Thoracic aorta (tissue), 2 donors: ENCODE data around the gene KIF16B. TPM values are rescaled to one million over a fixed set of nuclear protein-coding genes. Genes with fewer than 3 reads are reported as not detected.

ENCODE experiments used
- ATAC-seq: fragments of 150-250 bp; one replicate; pipeline ENCODE4 v1.8.0; 2017; ENCODE audit warnings: low read depth; ENCODE audit not compliant: insufficient number of reproducible peaks, low FRiP score
- DNase-seq: peaks from one replicate; pipeline ENCODE4 v3.0.0-alpha.2; 2020; ENCODE audit warnings: low spot score
- H3K27ac ChIP-seq, 2 donors: fragments of 200-600 bp; sonication (generic); 1 replicate in 1 of 2; 2 replicates in 1 of 2; pipeline ENCODE4 v1.5.1; 2016; ENCODE audit warnings: mild to moderate bottlenecking in 2 of 2, moderate library complexity in 2 of 2
- H3K27me3 ChIP-seq: fragments of 200-600 bp; sonication (generic); replicated peaks from 2 replicates; pipeline ENCODE4 v1.6.0; 2016; ENCODE audit warnings: mild to moderate bottlenecking; ENCODE audit not compliant: insufficient read depth
- H3K36me3 ChIP-seq: fragments of 200-600 bp; sonication (generic); one replicate; pipeline ENCODE4 v1.5.1; 2016
- H3K4me1 ChIP-seq, 2 donors: fragments of 200-600 bp; sonication (generic); 1 replicate in 1 of 2; 2 replicates in 1 of 2; pipeline versions ENCODE4 v1.5.1 to v1.6.0; 2016; ENCODE audit warnings: low read depth in 2 of 2, mild to moderate bottlenecking in 1 of 2; ENCODE audit not compliant: control insufficient read depth in 1 of 2
- H3K4me3 ChIP-seq: fragments of 200-600 bp; sonication (generic); 2 replicates; pipeline ENCODE4 v1.5.1; 2016; ENCODE audit warnings: mild to moderate bottlenecking
- H3K9me3 ChIP-seq: fragments of 200-600 bp; sonication (generic); 2 replicates; pipeline ENCODE4 v1.5.1; 2016
- CTCF ChIP-seq: fragments of 200-600 bp; sonication (generic); IDR thresholded peaks from one replicate; pipeline ENCODE4 v1.5.1; 2019; ENCODE audit warnings: antibody characterized with exemption
- total RNA-seq, 2 donors: library from RNA; depleted of rRNA; stranded (reverse); fragments of >200 nt; gene quantifications; one replicate each; pipeline versions ENCODE4 v1.1.0 to v1.2.3, GENCODE V29; 2016

KIF16B gene
- total RNA-seq, 2 donors from 2014 or later: 16.5 to 21.3 TPM

- TF ChIP-seq CTCF: no peak
- H3K9me3 ChIP-seq: no peaks in the 10 kb centered on the region
- no peak overlapping the region for H3K4me3 ChIP-seq
- ATAC-seq: no peak
- H3K4me1 ChIP-seq: no peaks in the 10 kb centered on the region
- DNase-seq: no peak
- peaks cover 7% of the 10 kb centered on the region for H3K36me3 ChIP-seq
- H3K27ac ChIP-seq: no peak overlapping the region
- no peaks in the 10 kb centered on the region for H3K27me3 ChIP-seq
Measured at GRCh38 chr20:16321291-16321690, 252.0 kb downstream of the KIF16B start.

GRCh38 chr20:16317445-16318362, 255.5 kb downstream of the KIF16B start:
- H3K27me3 ChIP-seq: no peaks in the 10 kb centered on the region
- peak overlapping the region; percentile 13 for H3K4me3 ChIP-seq
- peaks cover 7% of the 10 kb centered on the region for H3K36me3 ChIP-seq
- no peaks in the 10 kb centered on the region for H3K9me3 ChIP-seq
- ATAC-seq (no peak), DNase-seq (no peak)
- no peaks in the 10 kb centered on the region for H3K4me1 ChIP-seq
- no peak overlapping the region for H3K27ac ChIP-seq
- TF ChIP-seq CTCF: no peak

GRCh38 chr20:16316513-16316912, 256.7 kb downstream of the KIF16B start:
- Histone ChIP-seq H3K4me3 (no peak overlapping the region), H3K36me3 (peaks cover 7% of the 10 kb centered on the region), H3K4me1 (peaks cover 2 to 3% of the 10 kb centered on the region in 2 donors), H3K27me3 (no peaks in the 10 kb centered on the region), H3K27ac (no peak overlapping the region), H3K9me3 (no peaks in the 10 kb centered on the region)
- ATAC-seq (no peak), DNase-seq (no peak)
- no peak for TF ChIP-seq CTCF

- Histone ChIP-seq H3K27ac (no peak overlapping the region), H3K9me3 (no peaks in the 10 kb centered on the region), H3K4me3 (no peak overlapping the region), H3K36me3 (peaks cover 7% of the 10 kb centered on the region), H3K4me1 (peaks cover 3 to 10% of the 10 kb centered on the region in 2 donors), H3K27me3 (no peaks in the 10 kb centered on the region)
- ATAC-seq (no peak), DNase-seq (no peak)
- TF ChIP-seq CTCF: no peak
Measured at GRCh38 chr20:16314748-16315159, 258.5 kb downstream of the KIF16B start.

- Histone ChIP-seq H3K4me3 (no peak overlapping the region), H3K27me3 (no peaks in the 10 kb centered on the region), H3K4me1 (peaks cover 3 to 10% of the 10 kb centered on the region in 2 donors), H3K27ac (no peak overlapping the region), H3K9me3 (no peaks in the 10 kb centered on the region), H3K36me3 (peaks cover 7% of the 10 kb centered on the region)
- DNase-seq (no peak), ATAC-seq (no peak)
- no peak for TF ChIP-seq CTCF
Measured at GRCh38 chr20:16314320-16314719, 258.9 kb downstream of the KIF16B start.
